Erythroblast (primary cell): ENCODE results near the gene DCAF15.

Experiments used
- GATA1 ChIP-seq: IDR thresholded peaks from 2 replicates; pipeline ENCODE4 v1.6.1; 2011; ENCODE audit warnings: low read depth, mild to moderate bottlenecking, control low read depth, low read length, moderate library complexity
- POLR2A ChIP-seq: IDR thresholded peaks from 2 replicates; pipeline ENCODE4 v1.6.1; 2011; ENCODE audit warnings: mild to moderate bottlenecking, low read length

GRCh38 chr19:13946414-13946813 is 5.9 kb upstream of the DCAF15 start:
- TF ChIP-seq POLR2A = no peak
- no peak for TF ChIP-seq GATA1
